WI38 (cell line): ENCODE measurements around the gene LLCFC1.

Experiments used
- H3K4me3 ChIP-seq: 2 replicates; pipeline ENCODE4 v1.5.1; 2011; ENCODE audit warnings: low read depth, mild to moderate bottlenecking, control low read depth, low read length
- TF ChIP-seq, protein P1 (sequence below): IDR thresholded peaks from 2 replicates; pipeline ENCODE4 v1.5.1; 2012; ENCODE audit warnings: low read depth, mild to moderate bottlenecking, control low read depth, low read length

Gene LLCFC1

DNA sequence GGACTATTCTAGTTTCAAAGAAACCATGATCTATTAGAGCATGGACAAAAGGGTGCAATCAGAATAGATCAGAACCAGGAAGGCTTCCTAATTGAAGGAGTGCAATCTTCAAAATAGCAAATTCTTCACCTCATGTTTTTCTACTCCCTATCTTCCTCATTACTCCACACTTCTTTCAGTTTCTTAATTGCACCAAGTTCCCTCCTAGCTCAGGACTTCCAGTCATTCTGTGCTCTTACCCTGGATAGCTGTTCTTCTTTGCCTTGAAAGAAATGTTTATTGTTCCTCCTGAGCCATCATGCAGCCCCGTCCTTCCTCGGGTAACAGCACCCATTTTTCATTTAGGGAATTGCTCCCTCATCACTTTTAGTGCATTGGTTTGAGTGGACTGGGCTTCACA lies 28.8 kb upstream of the LLCFC1 start:
- H3K4me3 ChIP-seq, result no peak overlapping the region
- TF ChIP-seq, protein P1, sequence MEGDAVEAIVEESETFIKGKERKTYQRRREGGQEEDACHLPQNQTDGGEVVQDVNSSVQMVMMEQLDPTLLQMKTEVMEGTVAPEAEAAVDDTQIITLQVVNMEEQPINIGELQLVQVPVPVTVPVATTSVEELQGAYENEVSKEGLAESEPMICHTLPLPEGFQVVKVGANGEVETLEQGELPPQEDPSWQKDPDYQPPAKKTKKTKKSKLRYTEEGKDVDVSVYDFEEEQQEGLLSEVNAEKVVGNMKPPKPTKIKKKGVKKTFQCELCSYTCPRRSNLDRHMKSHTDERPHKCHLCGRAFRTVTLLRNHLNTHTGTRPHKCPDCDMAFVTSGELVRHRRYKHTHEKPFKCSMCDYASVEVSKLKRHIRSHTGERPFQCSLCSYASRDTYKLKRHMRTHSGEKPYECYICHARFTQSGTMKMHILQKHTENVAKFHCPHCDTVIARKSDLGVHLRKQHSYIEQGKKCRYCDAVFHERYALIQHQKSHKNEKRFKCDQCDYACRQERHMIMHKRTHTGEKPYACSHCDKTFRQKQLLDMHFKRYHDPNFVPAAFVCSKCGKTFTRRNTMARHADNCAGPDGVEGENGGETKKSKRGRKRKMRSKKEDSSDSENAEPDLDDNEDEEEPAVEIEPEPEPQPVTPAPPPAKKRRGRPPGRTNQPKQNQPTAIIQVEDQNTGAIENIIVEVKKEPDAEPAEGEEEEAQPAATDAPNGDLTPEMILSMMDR, result no peak

DNA sequence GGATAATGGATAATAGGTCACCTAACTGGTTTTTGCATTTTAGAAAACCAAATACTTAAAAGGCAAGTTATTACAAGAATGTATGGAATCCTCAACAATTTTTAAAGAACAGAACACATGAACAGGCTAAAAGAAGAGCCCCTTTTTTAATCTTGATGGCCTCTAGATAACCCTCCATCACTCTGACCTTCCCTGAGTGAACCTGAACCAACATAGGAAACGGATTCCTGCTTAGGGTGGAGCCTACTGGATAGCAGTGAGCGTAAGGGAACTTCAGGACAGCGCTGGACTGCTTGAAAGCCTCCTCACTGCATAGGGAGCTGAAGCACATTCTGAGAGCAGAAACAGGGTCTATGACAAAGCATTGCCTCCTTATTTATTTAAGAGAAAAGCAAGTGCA lies 26.2 kb upstream of the LLCFC1 start:
- H3K4me3 ChIP-seq, result no peak overlapping the region
- TF ChIP-seq, protein P1, result no peak

DNA sequence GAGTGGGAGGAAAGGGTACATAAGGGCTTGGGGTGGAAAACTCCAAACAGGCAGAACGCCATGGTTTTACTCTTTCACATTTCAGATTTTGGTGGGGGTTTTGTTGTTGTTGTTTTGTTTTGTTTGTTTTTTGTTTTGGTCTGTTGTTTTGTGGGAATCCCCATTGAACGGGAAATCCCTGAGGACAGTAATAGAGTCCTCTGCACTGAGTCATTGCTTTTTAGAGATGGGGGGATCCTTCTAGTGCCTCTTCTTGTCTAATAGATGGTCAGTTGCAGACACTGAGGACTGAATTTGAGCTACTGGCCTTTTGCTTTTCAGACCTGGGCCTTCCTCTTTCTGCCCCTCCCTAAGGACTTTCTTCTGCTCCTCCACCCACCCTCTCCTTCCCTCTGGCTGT lies 25.7 kb upstream of the LLCFC1 start:
- TF ChIP-seq, protein P1, result no peak
- no peak overlapping the region for H3K4me3 ChIP-seq

DNA sequence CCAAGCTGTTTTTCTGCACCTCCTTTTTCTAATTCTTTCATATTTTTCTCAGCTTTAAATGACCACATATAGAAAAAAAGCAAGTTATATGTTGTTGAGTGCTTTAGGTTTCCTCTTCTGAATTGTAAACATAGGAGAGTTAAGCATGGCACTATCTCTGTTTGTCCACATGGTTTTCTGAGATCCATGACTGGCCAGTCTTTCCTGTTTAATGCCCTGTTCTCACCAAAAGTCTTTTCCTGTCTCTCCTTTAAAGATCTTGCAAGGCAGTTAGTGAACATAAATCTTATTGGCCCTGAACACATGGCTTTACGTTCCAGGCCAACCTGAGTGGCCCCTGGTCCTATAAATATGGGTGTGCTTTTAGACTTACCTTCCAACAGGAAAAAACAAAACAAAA lies 25.2 kb upstream of the LLCFC1 start:
- TF ChIP-seq, protein P1, result no peak
- H3K4me3 ChIP-seq, result no peak overlapping the region

DNA sequence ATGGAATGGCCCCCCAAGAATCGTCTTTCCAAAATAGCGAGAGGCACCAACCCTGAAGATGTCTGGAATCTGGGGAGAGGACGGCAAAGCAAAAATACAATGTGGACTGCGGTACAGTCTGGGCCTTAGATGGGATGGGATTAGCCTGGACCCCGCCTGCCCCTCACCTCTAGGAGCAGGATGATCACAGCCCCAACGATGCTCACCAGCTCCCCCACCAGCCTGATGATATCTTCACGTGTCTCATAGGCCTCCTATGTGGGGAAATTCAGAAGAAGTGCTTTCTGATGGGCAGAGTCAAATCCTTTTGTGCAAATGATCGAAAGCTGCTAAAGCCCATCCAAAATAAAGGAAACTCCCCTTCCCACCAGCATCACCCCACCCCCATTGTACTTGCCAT lies 24.0 kb upstream of the LLCFC1 start:
- H3K4me3 ChIP-seq, result no peak overlapping the region
- TF ChIP-seq, protein P1, result no peak

DNA sequence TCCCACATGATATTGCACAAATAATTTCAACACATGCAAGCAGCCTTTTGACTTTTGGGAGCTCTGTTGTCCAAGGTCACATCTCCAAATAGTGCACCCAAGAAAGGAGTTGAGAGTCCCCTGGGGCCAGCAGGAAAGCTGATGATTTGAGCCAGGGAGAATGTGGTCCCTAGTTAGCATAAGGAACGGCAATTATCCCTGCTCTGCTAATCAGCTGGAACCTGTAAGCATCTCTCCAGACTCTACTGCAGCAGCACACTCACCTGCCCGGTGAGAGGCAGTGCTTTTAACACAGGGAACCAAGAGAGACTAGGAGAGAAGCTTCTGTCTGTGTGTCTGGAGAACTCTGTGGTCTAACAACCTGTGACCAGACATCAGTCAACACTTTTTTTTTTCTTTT lies 22.8 kb upstream of the LLCFC1 start:
- TF ChIP-seq, protein P1, result no peak
- no peak overlapping the region for H3K4me3 ChIP-seq

DNA sequence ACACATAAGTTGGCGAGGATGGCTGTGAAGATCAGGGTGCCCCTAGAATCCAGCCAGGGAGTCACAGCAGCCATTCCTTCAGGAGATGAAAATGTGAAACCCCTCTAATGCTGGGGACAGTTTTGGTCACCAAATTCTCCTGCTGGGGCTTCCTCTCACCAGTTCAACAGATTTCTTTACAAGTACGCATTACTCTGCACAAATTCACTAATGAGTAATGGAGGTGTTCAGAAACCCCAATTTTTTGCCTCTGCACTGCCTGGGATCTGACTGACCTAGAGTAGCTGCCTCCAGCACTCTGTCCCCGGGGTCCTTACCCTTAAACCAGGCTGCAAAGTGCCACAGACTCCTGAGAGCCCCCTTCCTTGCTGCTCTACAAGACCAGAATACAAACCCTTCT lies 21.8 kb upstream of the LLCFC1 start:
- TF ChIP-seq, protein P1, result no peak
- no peak overlapping the region for H3K4me3 ChIP-seq
